HCT116 (cell line): ENCODE results near the gene CLASP1. TPM values are rescaled to one million over a fixed set of nuclear protein-coding genes. Genes with fewer than 3 reads are reported as not detected.
"Not testable (repeated sequence)": the region's sequence is repeated elsewhere in the genome, so short reads cannot be mapped to it uniquely, and the experiment has no call there.

ENCODE experiments used
- ATAC-seq: fragments of 200-7000 bp; cut with Tn5 transposase; 2 replicates; pipeline ENCODE4 v1.9.1; 2020; ENCODE audit warnings: mild to moderate bottlenecking, moderate library complexity
- BruUV-seq: library from RNA; stranded (reverse); fragments of 400-500 nt; replicated peaks from 2 replicates; lab custom pipeline; 2021; lab: Mats Ljungman, UMichigan
- CTCF ChIA-PET: fragments of 300-600 bp; sonication (Branson Sonifier 250); formaldehyde crosslinking; loops from one replicate; lab custom pipeline; 2021; ENCODE audit warnings: antibody characterized with exemption; lab: Charles Lee
- POLR2A ChIA-PET: fragments of 300-600, 350-600 bp; sonication (Branson Sonifier 250); formaldehyde crosslinking; loops from one replicate; lab custom pipeline; 2021; ENCODE audit warnings: antibody characterized with exemption; lab: Charles Lee
- RAD21 ChIA-PET, 2 experiments: fragments of 300-600 bp; sonication (Branson Sonifier 250); formaldehyde crosslinking; loops; one replicate each; lab custom pipeline; 2023; ENCODE audit warnings: low total read pairs in 2 of 2; ENCODE audit not compliant: uncharacterized antibody in 2 of 2, unreplicated experiment in 2 of 2, low non-redundant PET in 1 of 2; lab: Charles Lee
- DNase-seq: peaks from one replicate; pipeline ENCODE4 v3.0.0-alpha.2; 2010; ENCODE audit warnings: low read depth, low spot score
- H2AFZ ChIP-seq: fragments of 200-600 bp; shearing (Covaris generic), sonication (generic); 2 replicates; pipeline ENCODE4 v1.6.1; 2017; ENCODE audit warnings: low read depth, mixed run types, mixed read lengths, antibody characterized with exemption, low read length; ENCODE audit not compliant: poor library complexity, severe bottlenecking
- H3K27ac ChIP-seq: 2 replicates; pipeline ENCODE4 v1.5.1; 2012; ENCODE audit warnings: low read depth, low read length
- H3K27me3 ChIP-seq: fragments of 200-600 bp; sonication (generic); 2 replicates; pipeline ENCODE4 v1.6.1; 2016; ENCODE audit warnings: mixed run types, low read length, mixed read lengths; ENCODE audit not compliant: insufficient read depth
- H3K36me3 ChIP-seq, 2 experiments: fragments of 200-500 bp in 1 of 2; fragments of 200-600 bp in 1 of 2; sonication (Bioruptor generic) in 1 of 2; sonication (generic) in 1 of 2; 2 replicates each; pipeline versions ENCODE4 v1.5.1 to v1.6.1; 2014 to 2016; ENCODE audit warnings: low read length in 2 of 2, inconsistent platforms in 1 of 2, mixed read lengths in 1 of 2, mixed run types in 1 of 2; ENCODE audit not compliant: insufficient read depth in 2 of 2, control insufficient read depth in 1 of 2
- H3K4me1 ChIP-seq, 2 experiments: fragments of 200-600 bp in 1 of 2; sonication (generic) in 1 of 2; 2 replicates each; pipeline versions ENCODE4 v1.5.1 to v1.6.1; 2012 to 2017; ENCODE audit warnings: low read length in 2 of 2, inconsistent platforms in 1 of 2, mild to moderate bottlenecking in 1 of 2, mixed read lengths in 1 of 2, mixed run types in 1 of 2, moderate library complexity in 1 of 2; ENCODE audit not compliant: insufficient read depth in 2 of 2, control insufficient read depth in 1 of 2
- H3K4me2 ChIP-seq: fragments of 200-600 bp; sonication (generic); 2 replicates; pipeline ENCODE4 v1.6.1; 2017; ENCODE audit warnings: mixed run types, low read length, mixed read lengths
- H3K4me3 ChIP-seq, 2 experiments: fragments of 200-600 bp in 1 of 2; sonication (generic) in 1 of 2; replicated peaks in 1 of 2; 2 replicates each; pipeline ENCODE4 v1.5.1; 2011 to 2016; ENCODE audit warnings: low read length in 2 of 2, control low read depth in 1 of 2, low read depth in 1 of 2, mild to moderate bottlenecking in 1 of 2, mixed read lengths in 1 of 2, mixed run types in 1 of 2
- H3K79me2 ChIP-seq: fragments of 200-600 bp; sonication (generic); 2 replicates; pipeline ENCODE4 v1.6.1; 2017; ENCODE audit warnings: mild to moderate bottlenecking, mixed run types, low read length, moderate library complexity, mixed read lengths; ENCODE audit not compliant: insufficient read depth
- H3K9ac ChIP-seq: fragments of 200-600 bp; sonication (generic); 2 replicates; pipeline ENCODE4 v1.6.1; 2016; ENCODE audit warnings: low read length, mixed read lengths
- H3K9me2 ChIP-seq: fragments of 200-600 bp; sonication (generic), shearing (Covaris generic); 2 replicates; pipeline ENCODE4 v1.6.1; 2017; ENCODE audit warnings: mixed run types, mild to moderate bottlenecking, moderate library complexity; ENCODE audit not compliant: insufficient read depth
- H3K9me3 ChIP-seq, 2 experiments: fragments of 200-500 bp in 1 of 2; fragments of 200-600 bp in 1 of 2; sonication (Bioruptor generic) in 1 of 2; sonication (generic) in 1 of 2; 2 replicates each; pipeline ENCODE4 v1.6.1; 2014 to 2017; ENCODE audit warnings: low read length in 2 of 2, mixed read lengths in 2 of 2, inconsistent platforms in 1 of 2, low read depth in 1 of 2, mild to moderate bottlenecking in 1 of 2, mixed run types in 1 of 2, moderate library complexity in 1 of 2; ENCODE audit not compliant: control insufficient read depth in 1 of 2, insufficient read depth in 1 of 2
- H4K20me1 ChIP-seq: fragments of 200-600 bp; sonication (generic), shearing (Covaris generic); 2 replicates; pipeline ENCODE4 v1.6.1; 2017; ENCODE audit warnings: mixed run types, mild to moderate bottlenecking, moderate library complexity; ENCODE audit not compliant: insufficient read depth
- EZH2 ChIP-seq: fragments of 200-600 bp; sonication (generic); IDR thresholded peaks from 2 replicates; pipeline ENCODE4 v1.6.1; 2017; ENCODE audit warnings: antibody characterized with exemption, mixed run types
- JUND ChIP-seq: IDR thresholded peaks from 2 replicates; pipeline ENCODE4 v1.6.1; 2012
- MAX ChIP-seq: IDR thresholded peaks from 2 replicates; pipeline ENCODE4 v1.6.1; 2012
- POLR2A ChIP-seq: IDR thresholded peaks from 2 replicates; pipeline ENCODE4 v1.7.0; 2011; ENCODE audit warnings: borderline replicate concordance; ENCODE audit not compliant: insufficient read depth, insufficient read length; ENCODE audit errors: extremely low read depth
- POLR2AphosphoS5 ChIP-seq: IDR thresholded peaks from 2 replicates; pipeline ENCODE4 v1.6.1; 2011; ENCODE audit warnings: mild to moderate bottlenecking, low read depth, low read length, moderate library complexity
- RAD21 ChIP-seq: IDR thresholded peaks from 2 replicates; pipeline ENCODE4 v1.6.1; 2012; ENCODE audit warnings: low read depth, mild to moderate bottlenecking
- REST ChIP-seq: IDR thresholded peaks from 2 replicates; pipeline ENCODE4 v1.6.1; 2012; ENCODE audit warnings: low read depth
- TCF7L2 ChIP-seq: IDR thresholded peaks from 2 replicates; pipeline ENCODE4 v1.7.0; 2011; ENCODE audit warnings: borderline replicate concordance, inconsistent platforms; ENCODE audit not compliant: insufficient read depth, insufficient read length; ENCODE audit errors: extremely low read depth
- ZFX ChIP-seq: fragments of 450-650 bp; IDR thresholded peaks from 2 replicates; pipeline ENCODE4 v1.6.1; 2017
- intact Hi-C: fragments of 100-400 bp; cut with micrococcal nuclease; formaldehyde crosslinking; loops from 2 replicates; pipeline ENCODE4 v1.10.0; 2022
- total RNA-seq: library from RNA; stranded (reverse); gene quantifications from one replicate; pipeline ENCODE4 v1.2.1, GENCODE V29; 2021; ENCODE audit not compliant: unreplicated experiment

CLASP1 gene
- total RNA-seq, 1 experiment from 2014 or later: 41.9 TPM

- intact Hi-C loops, H3K9me2 ChIP-seq, H3K9me3 ChIP-seq, H3K79me2 ChIP-seq, H3K4me1 ChIP-seq, H3K27ac ChIP-seq, H3K36me3 ChIP-seq, BruUV-seq, DNase-seq, H2AFZ ChIP-seq, H3K4me2 ChIP-seq, H4K20me1 ChIP-seq, RAD21 ChIA-PET, CTCF ChIA-PET, POLR2A ChIA-PET, H3K9ac ChIP-seq, H3K4me3 ChIP-seq, H3K27me3 ChIP-seq, ATAC-seq: not testable (repeated sequence)
These were observed 9.1 kb upstream of the CLASP1 start for GRCh38 chr2:121658393-121658792.

- RAD21 ChIA-PET: no interaction called here
- no peak overlapping the region for H3K4me3 ChIP-seq
- intact Hi-C loops: loop anchor here (5.0 kb wide), 1 partner anchor 34 kb away; no protein-coding TSS in a partner anchor
- no peaks in the 10 kb centered on the region for H3K9me2 ChIP-seq
- DNase-seq (no peak), ATAC-seq (no peak)
- no peak overlapping the region for H3K9ac ChIP-seq
- POLR2A ChIA-PET: no interaction called here
- H4K20me1 ChIP-seq: no peaks in the 10 kb centered on the region
- H3K27me3 ChIP-seq: no peaks in the 10 kb centered on the region
- H2AFZ ChIP-seq: no peak overlapping the region
- no peak overlapping the region for H3K27ac ChIP-seq
- H3K9me3 ChIP-seq: no peaks in the 10 kb centered on the region
- CTCF ChIA-PET: no interaction called here
- H3K36me3 ChIP-seq: no peaks in the 10 kb centered on the region
- TF ChIP-seq ZFX (no peak), MAX (no peak), REST (no peak), POLR2AphosphoS5 (no peak), TCF7L2 (no peak), RAD21 (no peak), JUND (no peak), EZH2 (no peak), POLR2A (no peak)
- H3K4me1 ChIP-seq: peaks cover 6 to 14% of the 10 kb centered on the region in 2 experiments; a peak in 3 of 4 replicates
- peaks cover 29% of the 10 kb centered on the region for H3K79me2 ChIP-seq
- H3K4me2 ChIP-seq: no peak overlapping the region
- no TSS peak for BruUV-seq
These were observed 3.8 kb upstream of the CLASP1 start for GRCh38 chr2:121653035-121653434.
